OCI-LY7 (cell line): ENCODE results near the gene CEP97.

ENCODE experiments used
- CTCF ChIP-seq: fragments of 200-600 bp; sonication (generic); conservative IDR thresholded peaks from 2 replicates; pipeline ENCODE4 v1.5.1; 2014; ENCODE audit warnings: mild to moderate bottlenecking, antibody characterized with exemption, low read length, moderate library complexity, mixed read lengths
- EZH2phosphoT487 ChIP-seq: fragments of 200-600 bp; sonication (generic); IDR thresholded peaks from 2 replicates; pipeline ENCODE4 v1.6.1; 2018; ENCODE audit warnings: low read depth, borderline replicate concordance, mild to moderate bottlenecking, mixed run types, antibody characterized with exemption, low read length, moderate library complexity, mixed read lengths

GRCh38 chr3:101689286-101689685, 35.1 kb upstream of the CEP97 start:
- TF ChIP-seq CTCF (no peak), EZH2phosphoT487 (no peak)
